GM23338 (cell line): ENCODE results near the gene IFITM10. TPM values are rescaled to one million over a fixed set of nuclear protein-coding genes. Genes with fewer than 3 reads are reported as not detected.

Source experiments
- CREB1 ChIP-seq: fragments of 250-450 bp; sonication (Bioruptor Pico); IDR thresholded peaks from 2 replicates; pipeline ENCODE4 v1.5.0; 2020; ENCODE audit warnings: low read depth, mild to moderate bottlenecking, moderate library complexity
- EZH2 ChIP-seq: fragments of 200-600 bp; sonication (generic); IDR thresholded peaks from one replicate; pipeline ENCODE4 v1.8.0; 2017; ENCODE audit warnings: antibody characterized with exemption, mild to moderate bottlenecking, low read depth; ENCODE audit not compliant: unreplicated experiment
- EZH2phosphoT487 ChIP-seq: fragments of 200-600 bp; sonication (generic); IDR thresholded peaks from one replicate; pipeline ENCODE4 v1.8.1; 2018; ENCODE audit warnings: antibody characterized with exemption; ENCODE audit not compliant: unreplicated experiment
- REST ChIP-seq: IDR thresholded peaks from one replicate; pipeline ENCODE4 v1.6.1; 2018; ENCODE audit warnings: antibody characterized with exemption; ENCODE audit not compliant: unreplicated experiment
- ZNF114 ChIP-seq: fragments of 250-450 bp; sonication (Bioruptor Pico); IDR thresholded peaks from 2 replicates; pipeline ENCODE4 v1.5.0; 2020; ENCODE audit warnings: mild to moderate bottlenecking, moderate library complexity
- ZNF331 ChIP-seq: fragments of 250-450 bp; sonication (Bioruptor Pico); IDR thresholded peaks from 2 replicates; pipeline ENCODE4 v1.5.0; 2020; ENCODE audit warnings: low read depth, mild to moderate bottlenecking, moderate library complexity
- ZNF462 ChIP-seq: fragments of 250-450 bp; sonication (Bioruptor Pico); IDR thresholded peaks from 2 replicates; pipeline ENCODE4 v1.5.0; 2020; ENCODE audit warnings: mild to moderate bottlenecking, moderate library complexity
- polyA plus RNA-seq: library from polyadenylated mRNA; unstranded; fragments of >200 nt; fragmentation: Nextera tagmentation; extraction: Ambion mirVana; gene quantifications from 2 replicates; pipeline ENCODE4 v1.2.1, GENCODE V29; 2016
- total RNA-seq: library from RNA; depleted of rRNA; stranded (reverse); fragments of >200 nt; shearing (Covaris generic); gene quantifications from 2 replicates; pipeline ENCODE4 v1.2.3, GENCODE V29; 2014

IFITM10 gene
- total and polyA plus RNA-seq, 2 experiments from 2014 or later, result 0.06 TPM; not detected in 1

GRCh38 chr11:1739576-1739975 lies 10.8 kb downstream of the IFITM10 start (continued):
- no peak for TF ChIP-seq REST
- TF ChIP-seq EZH2, result no peak
- no peak for TF ChIP-seq CREB1 (CRISPR knock-in tag)
- no peak for TF ChIP-seq EZH2phosphoT487
- no peak for TF ChIP-seq ZNF331
- TF ChIP-seq ZNF114, result no peak
- no peak for TF ChIP-seq ZNF462 (CRISPR knock-in tag)
